ENCODE data around the gene ZBTB4. TPM values are rescaled to one million over a fixed set of nuclear protein-coding genes. Genes with fewer than 3 reads are reported as not detected.
A peak's percentile ranks its signal among the peaks of the same experiment; 100 is the strongest.

ZBTB4 gene
- total and polyA plus RNA-seq, 9 of the 15 experiments (the other 6 are each of a cell fraction or from before 2014, with no cell fraction given), result 0.92 to 6.9 (median 3.3) TPM

- TF ChIP-seq CUX1 (CRISPR knock-in tag; IDR thresholded peaks at IDR 0.05) (no peak), KLF10 (CRISPR knock-in tag; IDR thresholded peaks at IDR 0.05) (no peak), JUN (IDR thresholded peaks at IDR 0.05; ENCODE audit: borderline replicate concordance, low read depth, low read length) (no peak), JUN (CRISPR knock-in tag; IDR thresholded peaks at IDR 0.05; ENCODE audit: borderline replicate concordance) (0 out of 2 replicates have a peak, but pooled peaks have one; percentile 48), DDX20 (tag; IDR thresholded peaks at IDR 0.05; ENCODE audit: low read depth) (no peak), MEIS2 (IDR thresholded peaks at IDR 0.05; ENCODE audit: partially characterized antibody) (peak; percentile 18), IFI16 (CRISPR knock-in tag; IDR thresholded peaks at IDR 0.05) (no peak), USF2 (CRISPR knock-in tag; IDR thresholded peaks at IDR 0.05) (no peak), FOXK2 (conservative IDR thresholded peaks at IDR 0.05 in 1 of 2, IDR thresholded peaks at IDR 0.05 in 1 of 2; ENCODE audit: low read depth in 2 of 2) (no peak), HNRNPL (IDR thresholded peaks at IDR 0.05; ENCODE audit: low read depth, low read length) (no peak), COPS2 (conservative IDR thresholded peaks at IDR 0.05) (no peak), ZNF395 (CRISPR knock-in tag; IDR thresholded peaks at IDR 0.05) (no peak), PRMT5 (CRISPR knock-in tag; IDR thresholded peaks at IDR 0.05) (no peak), JUND (IDR thresholded peaks at IDR 0.05; ENCODE audit: borderline replicate concordance, low read depth, low read length) (no peak; the same call in 1 of the 2 replicates), JUND (tag; IDR thresholded peaks at IDR 0.05; ENCODE audit: borderline replicate concordance, low read depth, low read length) (no peak), EHMT2 (IDR thresholded peaks at IDR 0.05) (no peak), ZNF445 (CRISPR knock-in tag; IDR thresholded peaks at IDR 0.05; ENCODE audit: low read depth) (no peak), TRIM24 (IDR thresholded peaks at IDR 0.05) (no peak), E2F3 (CRISPR knock-in tag; IDR thresholded peaks at IDR 0.05) (no peak), THRB (CRISPR knock-in tag; conservative IDR thresholded peaks at IDR 0.05) (no peak), ZFX (CRISPR knock-in tag; IDR thresholded peaks at IDR 0.05) (peak; percentile 79)
Observed at GRCh38 chr17:7475764-7476422, 3.5 kb downstream of the ZBTB4 start (continued).
